Bronchial epithelial cell (primary cell): ENCODE data around the gene CCDC34. TPM values are rescaled to one million over a fixed set of nuclear protein-coding genes. Genes with fewer than 3 reads are reported as not detected.
A peak's percentile ranks its signal among the peaks of the same experiment; 100 is the strongest.

ENCODE experiments used
- DNase-seq: peaks from one replicate; pipeline ENCODE4 v3.0.0-alpha.2; 2010; ENCODE audit warnings: low read depth
- FAIRE-seq: peaks from 2 replicates; lab custom pipeline; 2011; peaks lifted over from hg19 to GRCh38; lab: Jason Lieb, UNC
- H3K27me3 ChIP-seq: 2 replicates; pipeline ENCODE4 v1.5.1; 2011; ENCODE audit warnings: low read length; ENCODE audit not compliant: control insufficient read depth, insufficient read depth
- H3K36me3 ChIP-seq: 2 replicates; pipeline ENCODE4 v1.5.1; 2011; ENCODE audit warnings: low read length; ENCODE audit not compliant: control insufficient read depth, insufficient read depth
- H3K4me3 ChIP-seq: 2 replicates; pipeline ENCODE4 v1.5.1; 2011; ENCODE audit warnings: mild to moderate bottlenecking, low read depth, low read length, control low read depth
- CTCF ChIP-seq: IDR thresholded peaks from 2 replicates; pipeline ENCODE4 v1.5.1; 2011; ENCODE audit warnings: mild to moderate bottlenecking, moderate library complexity, low read length, control low read depth, inconsistent platforms; ENCODE audit not compliant: insufficient read depth, severe bottlenecking
- total RNA-seq: library from RNA; depleted of rRNA; stranded (reverse); fragments of >200 nt; gene quantifications from 2 replicates; pipeline ENCODE4 v1.2.1, GENCODE V29; 2014

Gene CCDC34
- total RNA-seq, 1 donor from 2014 or later, result 1.3 TPM

GRCh38 chr11:27370374-27370773, 7.4 kb upstream of the CCDC34 start:
- FAIRE-seq, result no peak
- H3K4me3 ChIP-seq, result no peak overlapping the region
- no peak for DNase-seq
- peaks cover 10% of the 10 kb centered on the region for H3K36me3 ChIP-seq
- H3K27me3 ChIP-seq, result no peaks in the 10 kb centered on the region
- no peak for TF ChIP-seq CTCF

GRCh38 chr11:27367881-27368280, 4.9 kb upstream of the CCDC34 start:
- H3K4me3 ChIP-seq, result no peak overlapping the region
- TF ChIP-seq CTCF, result no peak
- peaks cover 7% of the 10 kb centered on the region for H3K36me3 ChIP-seq
- DNase-seq (no peak), FAIRE-seq (no peak)
- no peaks in the 10 kb centered on the region for H3K27me3 ChIP-seq

GRCh38 chr11:27363576-27364117, 632 bp upstream of the CCDC34 start:
- Histone ChIP-seq H3K36me3 (peaks cover 3% of the 10 kb centered on the region), H3K27me3 (no peaks in the 10 kb centered on the region), H3K4me3 (peak overlapping the region; percentile 83)
- TF ChIP-seq CTCF, result no peak
- FAIRE-seq (no peak), DNase-seq (no peak)

- no peaks in the 10 kb centered on the region for H3K36me3 ChIP-seq
- FAIRE-seq, result no peak
- no peak for DNase-seq
- no peaks in the 10 kb centered on the region for H3K27me3 ChIP-seq
- no peak overlapping the region for H3K4me3 ChIP-seq
- TF ChIP-seq CTCF, result no peak
Measured at GRCh38 chr11:27361649-27362431, 1.2 kb downstream of the CCDC34 start.

GRCh38 chr11:27358296-27358695, 4.7 kb downstream of the CCDC34 start:
- DNase-seq (peak; percentile 35), FAIRE-seq (no peak)
- no peak for TF ChIP-seq CTCF
- Histone ChIP-seq H3K4me3 (no peak overlapping the region), H3K36me3 (no peaks in the 10 kb centered on the region), H3K27me3 (no peaks in the 10 kb centered on the region)
